Kasumi-1 (cell line): ENCODE measurements around the gene CDC26.
"Not testable (repeated sequence)": the region's sequence is repeated elsewhere in the genome, so short reads cannot be mapped to it uniquely, and the experiment has no call there.

ENCODE experiments used
- DNase-seq, 2 experiments: peaks; one replicate each; lab custom pipeline; 2025; lab: John Stamatoyannopoulos, UW

CDC26 gene

GRCh38 chr9:113238859-113239232, 36.5 kb downstream of the CDC26 start:
- DNase-seq = no peak

- DNase-seq = no peak
These were observed 37.0 kb downstream of the CDC26 start for GRCh38 chr9:113238202-113238858.

- no peak for DNase-seq
These were observed 38.3 kb downstream of the CDC26 start for GRCh38 chr9:113237026-113237425.

DNA sequence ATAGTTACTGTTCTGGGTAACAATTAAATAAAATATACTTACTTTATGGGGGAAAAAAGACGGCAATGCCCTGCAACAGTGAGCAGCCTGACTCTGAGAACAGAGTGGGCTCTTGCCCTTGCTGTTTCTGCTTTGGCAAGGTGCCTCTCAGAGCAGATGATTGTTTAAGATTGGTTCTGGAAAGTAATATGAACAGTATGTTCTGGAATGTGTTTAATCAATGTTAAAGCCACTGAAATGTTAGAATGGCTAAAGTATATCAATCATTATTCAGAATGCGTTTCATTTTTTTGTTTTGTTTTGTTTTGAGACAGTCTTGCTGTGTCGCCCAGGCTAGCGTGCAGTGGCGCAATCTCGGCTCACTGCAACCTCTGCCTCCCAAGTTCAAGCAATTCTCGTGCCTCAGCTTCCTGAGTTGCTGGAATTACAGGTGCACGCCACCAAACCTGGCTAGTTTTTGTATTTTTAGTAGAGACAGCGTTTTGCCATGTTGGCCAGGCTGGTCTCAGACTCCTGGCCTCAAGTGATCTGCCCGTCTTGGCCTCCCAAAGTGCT, 39.6 kb downstream of the CDC26 start:
- not testable (repeated sequence) for DNase-seq

DNA sequence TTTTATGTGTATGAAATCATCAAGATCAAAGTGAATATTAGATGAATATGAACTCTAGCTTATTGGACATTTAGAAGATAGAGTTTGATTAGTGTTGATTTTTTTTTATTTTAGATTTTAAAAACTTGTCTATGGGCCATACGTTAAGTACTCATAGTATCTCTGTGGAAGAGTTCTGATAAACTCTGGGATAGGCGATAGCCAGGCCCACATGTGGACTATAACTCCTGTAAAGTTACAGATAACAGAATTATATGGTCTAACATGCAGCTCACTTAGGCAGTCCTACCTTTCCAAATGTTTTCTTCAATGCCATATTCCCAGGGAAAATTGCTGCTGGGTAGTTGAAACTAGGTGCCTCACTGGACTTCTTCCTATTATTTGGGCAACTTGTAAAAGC, 43.7 kb downstream of the CDC26 start:
- no peak for DNase-seq

DNA sequence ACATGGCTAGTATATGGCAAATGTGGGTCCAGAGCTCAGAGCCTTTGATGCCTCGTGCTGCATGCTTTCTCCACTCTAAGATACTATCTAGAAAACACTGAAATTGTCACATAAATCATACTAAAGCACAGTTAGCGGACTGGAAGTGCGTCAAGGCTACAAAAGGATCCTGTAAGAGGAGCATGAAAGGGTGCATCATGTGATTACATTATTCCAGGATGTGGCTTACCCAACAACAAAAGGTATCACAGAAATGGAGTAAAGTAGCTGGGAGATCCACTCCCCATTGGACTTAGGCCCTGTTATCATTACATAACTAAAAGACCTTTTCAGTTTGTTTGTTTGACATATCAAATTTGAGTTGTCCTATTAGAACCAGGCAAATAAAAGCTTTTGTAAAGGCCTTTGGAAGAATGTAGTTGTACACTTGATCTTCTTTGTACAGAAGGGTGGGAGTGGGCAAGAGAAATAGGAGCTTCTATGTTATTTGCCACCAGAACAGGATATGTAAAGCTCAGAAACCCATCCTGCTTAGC, 47.2 kb downstream of the CDC26 start:
- DNase-seq = no peak

- DNase-seq = no peak
These were observed 47.9 kb downstream of the CDC26 start for GRCh38 chr9:113227436-113227835.

DNA sequence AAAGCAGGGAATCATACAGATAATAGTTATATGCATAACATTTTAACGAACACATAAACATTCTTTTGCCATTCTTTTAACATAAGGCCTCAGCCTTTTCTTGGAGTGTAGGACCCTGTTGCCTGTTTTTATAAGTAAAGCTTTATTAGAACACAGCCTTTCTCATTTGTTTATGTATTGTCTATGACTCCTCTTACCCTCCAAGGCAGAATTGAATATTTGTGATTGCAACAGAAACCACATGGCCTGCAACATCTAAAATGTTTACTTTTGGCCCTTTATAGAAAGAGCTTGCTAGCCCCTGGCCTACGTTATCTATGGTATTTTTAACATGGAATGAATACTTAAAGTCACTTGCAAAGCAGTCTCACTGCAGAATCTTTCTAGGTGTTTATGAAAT, 51.4 kb downstream of the CDC26 start:
- no peak for DNase-seq

- DNase-seq = no peak
These were observed 52.9 kb downstream of the CDC26 start for GRCh38 chr9:113222482-113222841.

DNA sequence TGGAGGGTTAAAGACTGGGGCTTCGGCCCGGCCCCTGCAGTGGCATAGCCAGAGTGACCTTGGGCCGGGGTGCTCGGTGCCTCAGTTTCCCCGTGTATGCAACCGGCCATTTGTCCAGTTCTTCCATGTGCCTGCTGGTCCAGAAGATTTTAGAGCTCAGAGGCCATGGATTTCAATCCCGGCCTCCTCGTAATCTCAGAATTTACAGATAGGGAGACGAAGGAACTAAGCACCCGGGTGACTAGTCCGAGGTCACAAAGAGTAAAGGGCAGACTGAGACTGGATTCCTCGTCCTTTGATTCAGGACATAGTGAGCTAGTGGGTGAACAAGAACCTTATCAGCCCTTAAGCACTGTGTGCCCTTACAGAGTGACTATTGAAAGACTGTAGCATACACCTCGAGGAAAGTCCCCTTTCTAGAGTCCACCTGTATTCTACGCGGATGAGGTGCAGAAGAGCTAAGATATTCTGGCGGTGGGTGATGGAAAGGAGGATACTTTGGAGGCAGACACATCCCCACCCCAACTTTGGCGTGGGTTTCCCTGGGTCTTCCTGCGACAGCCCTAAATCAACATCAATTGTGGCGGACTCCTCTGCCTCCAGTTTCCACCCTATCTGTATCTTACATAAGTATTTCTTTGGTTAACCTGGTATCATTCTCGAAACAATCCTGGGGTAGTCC, 53.4 kb downstream of the CDC26 start:
- peak in 1 of 2 experiments; percentile 24 for DNase-seq

DNA sequence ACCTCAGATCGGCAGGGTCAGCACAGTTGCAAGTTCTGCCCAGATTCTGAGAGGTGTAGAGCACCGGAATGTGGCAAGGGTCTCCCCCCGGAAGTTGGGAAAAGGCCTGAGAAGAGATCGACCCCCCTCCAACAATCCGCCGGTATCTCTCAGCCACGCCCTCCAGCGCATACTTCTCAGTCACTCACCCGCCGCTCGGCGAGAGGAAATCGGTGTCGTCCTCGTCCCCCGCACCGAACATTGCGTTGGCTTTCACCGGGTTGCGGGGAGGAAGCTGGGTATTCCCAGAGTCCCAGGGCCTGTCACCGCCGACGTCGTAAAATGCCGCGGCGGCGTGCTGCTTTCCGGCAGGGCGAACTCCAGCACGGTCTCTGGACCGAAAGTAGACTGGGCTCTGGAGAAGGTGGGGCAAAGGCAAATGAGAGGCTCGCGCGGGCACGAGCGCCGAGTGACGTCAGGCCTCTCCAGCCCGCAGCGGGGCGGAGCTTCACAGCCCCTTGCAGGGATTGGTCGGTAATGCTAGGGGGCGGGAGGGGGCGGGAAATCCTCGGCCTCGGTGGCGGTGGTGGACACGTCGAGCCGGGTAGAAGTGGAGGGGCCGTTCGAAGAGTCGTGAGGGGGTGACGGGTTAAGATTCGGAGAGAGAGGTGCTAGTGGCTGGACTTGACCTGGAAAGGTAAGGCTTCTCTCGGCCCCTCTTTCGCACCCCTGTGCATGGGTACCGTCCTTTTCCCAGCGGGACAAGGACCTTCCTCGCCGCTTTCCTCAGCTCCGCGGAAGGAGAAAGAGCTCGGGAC, 54.2 kb downstream of the CDC26 start, which contains the start of the genes FKBP15 and SLC31A1:
FKBP15 (minus strand) TSS at position 275 of the 797 bp plus-strand sequence; CDS start at position 241, 34 bp downstream.
SLC31A1 (plus strand) TSS at position 542 of the 797 bp plus-strand sequence. CDS start 34,605 bp downstream, outside the sequence.
- DNase-seq = peak; percentile 97 to 99

- no peak for DNase-seq
These were observed 54.8 kb downstream of the CDC26 start for GRCh38 chr9:113220467-113221002.

DNA sequence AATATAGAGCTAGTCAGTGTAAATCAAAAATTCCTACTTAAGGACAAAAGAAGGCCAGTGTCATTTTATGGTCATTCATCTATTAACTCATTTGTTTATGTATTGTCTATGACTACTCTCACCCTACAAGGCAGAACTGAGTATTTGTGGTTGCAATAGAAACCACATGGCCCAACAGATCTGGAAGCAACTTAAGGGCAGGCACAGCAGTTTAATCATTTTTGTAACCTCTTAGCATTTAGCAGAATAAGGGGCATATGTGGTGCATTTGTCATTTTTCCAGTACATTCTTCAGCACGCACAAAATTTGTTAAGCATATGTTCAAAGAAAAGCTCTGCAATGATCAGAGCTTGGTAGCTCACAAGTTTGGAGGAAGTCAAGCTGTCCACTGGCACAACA, 55.4 kb downstream of the CDC26 start:
- peak in 1 of 2 experiments; percentile 29 for DNase-seq

DNA sequence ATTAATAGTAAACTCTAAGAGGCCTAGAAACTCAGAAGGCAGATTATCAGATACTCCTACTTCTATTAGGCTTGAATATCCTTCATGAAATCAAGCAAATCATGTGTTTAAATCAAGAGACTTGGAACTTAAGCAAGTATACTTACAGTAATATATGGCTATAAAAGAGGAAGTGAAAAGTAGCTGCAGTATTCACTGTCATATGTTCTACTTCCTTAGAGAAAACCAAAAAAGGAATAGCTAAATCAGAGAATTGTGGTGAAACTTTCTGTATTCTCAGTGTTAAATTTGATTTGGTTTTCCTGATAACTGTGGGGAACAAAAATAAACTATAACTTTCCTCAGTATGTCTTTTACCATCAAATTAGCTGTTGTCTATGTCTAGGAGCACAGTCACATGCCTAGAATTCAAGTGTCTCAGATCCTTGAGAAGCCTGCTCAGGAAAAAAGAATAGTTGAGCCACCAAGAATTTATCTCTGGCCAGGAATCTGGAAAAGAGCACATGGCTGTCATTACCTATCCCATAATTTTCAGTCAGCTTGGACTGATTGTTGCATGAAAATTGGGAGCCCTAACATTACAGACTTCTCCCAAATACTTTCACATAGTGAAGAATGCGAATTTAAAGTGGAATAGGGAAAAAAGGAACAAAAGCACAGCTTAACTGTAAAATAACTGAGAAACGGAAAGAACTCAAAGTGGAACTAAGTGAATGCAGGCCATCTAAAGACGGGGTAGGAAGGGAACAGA, 56.0 kb downstream of the CDC26 start:
- DNase-seq = peak; percentile 80
